HG03378 (cell line): ENCODE results near the gene FUT6.

ENCODE experiments used
- ATAC-seq: cut with Tn5 transposase; IDR thresholded peaks from one replicate; pipeline ENCODE4 v1.9.1; 2021; ENCODE audit warnings: mild to moderate bottlenecking, moderate library complexity; ENCODE audit not compliant: unreplicated experiment

The FUT6 gene

GRCh38 chr19:5827891-5828660 is 11.4 kb downstream of the FUT6 start:
- ATAC-seq: peak; percentile 56

DNA sequence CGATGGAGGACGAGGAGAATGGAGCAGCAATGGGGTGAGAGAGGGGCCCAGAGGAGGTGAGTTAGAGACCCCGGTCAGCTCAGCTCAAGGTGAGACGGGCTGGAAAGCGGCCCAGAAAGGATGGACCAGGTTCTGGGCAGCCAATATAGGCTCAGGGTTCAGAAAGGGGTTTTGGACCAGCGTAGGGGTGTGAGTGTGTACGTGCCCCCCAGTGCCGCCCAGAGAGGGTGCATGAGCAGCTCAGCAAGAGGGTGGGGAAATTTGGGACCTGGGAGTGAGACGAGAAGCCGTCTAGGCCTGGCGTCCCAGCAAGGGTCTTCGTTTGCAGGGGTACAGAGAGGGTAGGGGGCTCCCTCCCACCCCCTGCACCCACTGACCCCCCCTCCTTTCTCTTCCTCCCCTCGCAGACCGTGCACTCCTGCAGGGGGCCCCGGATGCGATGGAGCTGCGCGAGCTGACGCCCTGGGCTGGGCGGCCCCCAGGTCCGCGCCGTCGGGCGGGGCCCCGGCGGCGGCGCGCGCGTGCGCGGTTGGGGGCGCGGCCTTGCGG is 12.1 kb downstream of the FUT6 start:
- ATAC-seq: no peak

GRCh38 chr19:5826531-5827341 is 12.8 kb downstream of the FUT6 start:
- ATAC-seq: no peak

GRCh38 chr19:5825178-5825577 is 14.3 kb downstream of the FUT6 start:
- ATAC-seq: no peak

GRCh38 chr19:5824751-5825150 is 14.8 kb downstream of the FUT6 start:
- no peak for ATAC-seq

DNA sequence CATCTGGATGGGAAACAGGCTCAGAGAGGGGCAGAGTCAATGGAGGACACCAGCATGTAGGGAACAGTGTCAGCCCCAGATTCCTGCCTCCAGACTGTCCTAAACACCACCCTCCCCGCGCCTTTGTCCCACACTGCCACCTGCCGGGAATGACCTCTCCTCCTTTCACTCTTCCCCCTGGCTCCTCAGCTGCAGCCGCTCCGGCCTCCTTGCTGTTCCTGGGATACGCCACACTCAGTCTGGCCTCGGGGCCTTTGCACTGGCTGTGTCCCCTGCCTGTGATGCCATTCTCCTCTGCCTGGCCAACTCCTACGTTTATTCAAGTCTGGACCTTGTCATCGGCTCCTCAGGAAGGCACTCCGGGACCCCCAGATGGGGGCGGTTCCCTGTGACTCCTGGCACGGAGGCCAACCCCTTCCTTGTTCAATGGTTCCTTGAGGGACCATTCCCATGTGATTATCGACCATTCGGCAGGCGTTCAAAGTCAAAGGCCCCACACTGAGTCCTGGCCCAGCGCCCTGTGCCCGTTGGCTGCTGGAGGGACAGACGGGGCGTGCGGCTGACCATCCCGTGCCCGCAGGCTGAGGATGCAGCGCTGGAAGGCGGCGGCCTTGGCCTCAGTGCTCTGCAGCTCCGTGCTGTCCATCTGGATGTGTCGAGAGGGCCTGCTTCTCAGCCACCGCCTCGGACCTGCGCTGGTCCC is 15.8 kb downstream of the FUT6 start:
- no peak for ATAC-seq

- ATAC-seq: no peak
These were observed 17.2 kb downstream of the FUT6 start for GRCh38 chr19:5822181-5822844.

DNA sequence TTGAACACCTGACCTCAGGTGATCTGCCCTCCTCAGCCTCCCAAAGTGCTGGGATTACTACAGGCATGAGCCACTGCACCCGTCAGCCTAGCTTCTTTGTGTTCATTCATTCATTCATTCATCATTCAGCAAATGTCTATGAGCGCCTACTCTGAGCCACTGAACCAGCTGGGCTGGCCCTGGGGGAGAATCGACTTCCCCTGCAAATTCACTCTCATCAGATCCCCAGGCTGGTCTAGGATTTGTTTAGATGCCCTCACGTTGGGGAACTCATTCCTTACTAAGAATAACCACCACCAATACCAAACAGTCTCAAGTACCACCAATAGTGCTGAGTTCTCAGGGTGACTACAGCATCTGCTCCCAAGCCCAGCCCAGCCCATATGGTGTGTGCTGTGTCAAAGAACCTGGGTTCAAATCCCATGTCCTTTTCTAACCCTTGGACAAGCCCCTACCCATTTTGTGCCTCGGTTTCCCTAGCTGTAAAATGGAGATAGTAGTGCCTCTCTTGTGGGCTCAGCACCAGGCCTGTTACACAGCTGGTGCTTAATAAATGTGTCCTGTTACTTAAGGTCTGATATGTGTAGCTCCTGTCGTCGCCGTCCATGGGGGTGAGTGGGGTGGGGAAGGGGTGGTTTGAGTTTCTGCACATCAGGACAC is 17.9 kb downstream of the FUT6 start:
- no peak for ATAC-seq

GRCh38 chr19:5820785-5821184 is 18.7 kb downstream of the FUT6 start:
- no peak for ATAC-seq

DNA sequence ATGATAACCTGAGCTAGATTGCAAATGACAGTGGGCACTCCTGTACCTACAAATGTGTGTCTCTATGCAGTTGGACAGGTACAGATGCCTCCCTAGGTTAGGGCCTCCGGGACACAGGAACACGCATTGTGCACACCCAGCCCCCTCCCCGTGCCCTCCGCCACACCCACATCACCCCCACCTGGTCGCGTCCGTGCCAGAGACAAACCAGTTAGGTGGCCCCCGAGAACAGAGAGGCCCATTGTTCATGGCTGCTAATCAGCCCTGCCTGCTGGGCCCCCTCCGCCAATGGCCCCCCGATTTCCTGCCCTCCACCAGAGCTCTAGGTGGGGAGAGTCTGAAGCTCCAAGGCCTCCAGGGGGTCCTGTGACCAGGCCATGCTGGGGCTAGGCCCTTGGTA is 20.9 kb downstream of the FUT6 start:
- no peak for ATAC-seq

DNA sequence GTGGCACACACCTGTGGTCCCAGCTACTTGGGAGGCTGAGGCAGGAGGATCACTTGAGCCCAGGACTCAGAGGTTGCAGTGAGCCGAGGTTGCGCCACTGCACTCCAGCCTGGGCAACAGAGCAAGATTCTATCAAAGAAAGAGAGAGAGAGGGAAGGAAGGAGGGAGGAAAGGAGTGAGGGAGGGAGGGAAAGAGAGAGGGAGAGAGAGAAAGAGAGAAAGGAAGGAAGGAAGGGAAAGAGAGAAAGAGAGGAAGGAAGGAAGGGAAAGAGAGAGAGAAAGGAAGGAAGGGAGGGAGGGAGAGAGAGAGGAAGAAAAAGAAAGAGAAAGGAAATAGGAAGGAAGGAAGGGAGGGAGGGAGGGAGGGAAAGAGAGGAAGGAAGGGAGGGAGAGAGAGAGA is 22.3 kb downstream of the FUT6 start:
- no peak for ATAC-seq

- no peak for ATAC-seq
These were observed 24.7 kb downstream of the FUT6 start for GRCh38 chr19:5814852-5815246.

DNA sequence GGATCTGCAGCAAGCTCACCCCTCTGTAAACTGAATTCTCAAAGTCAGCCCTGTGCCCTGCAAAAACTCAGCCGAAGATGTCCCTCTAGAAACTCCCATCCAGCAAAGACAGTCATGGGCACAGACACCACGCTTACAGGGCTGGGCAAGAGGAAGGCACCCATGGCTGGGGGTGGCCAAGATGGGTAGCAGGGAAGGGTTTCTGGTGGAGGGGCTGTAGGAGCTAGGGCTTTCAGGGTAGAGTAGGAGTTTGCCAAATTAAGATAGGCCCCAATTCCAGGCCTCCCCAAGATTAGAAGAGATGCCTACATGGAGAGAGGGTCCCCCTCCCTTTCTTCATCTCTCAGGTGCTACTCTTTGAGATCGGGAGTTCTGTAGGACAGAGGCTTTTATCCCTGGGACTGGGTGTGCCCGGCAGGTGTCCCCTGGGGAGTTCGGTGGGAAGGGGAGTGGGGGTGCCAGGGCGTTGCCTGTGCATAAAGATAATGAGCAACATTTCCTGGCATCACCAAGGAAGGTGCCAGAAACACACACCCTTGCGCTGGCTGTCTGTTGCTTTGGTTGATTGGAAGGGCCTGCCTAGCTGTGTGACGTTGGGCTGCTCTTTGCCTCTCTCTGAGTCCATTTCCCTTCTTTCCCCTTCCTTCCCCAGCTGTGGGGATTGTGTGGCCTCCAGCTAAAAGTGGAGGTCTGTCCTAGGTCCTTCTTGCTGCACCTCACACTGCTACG is 25.2 kb downstream of the FUT6 start:
- ATAC-seq: no peak

- ATAC-seq: no peak
These were observed 28.4 kb downstream of the FUT6 start for GRCh38 chr19:5811117-5811516.

- no peak for ATAC-seq
These were observed 30.0 kb downstream of the FUT6 start for GRCh38 chr19:5809469-5809868.

DNA sequence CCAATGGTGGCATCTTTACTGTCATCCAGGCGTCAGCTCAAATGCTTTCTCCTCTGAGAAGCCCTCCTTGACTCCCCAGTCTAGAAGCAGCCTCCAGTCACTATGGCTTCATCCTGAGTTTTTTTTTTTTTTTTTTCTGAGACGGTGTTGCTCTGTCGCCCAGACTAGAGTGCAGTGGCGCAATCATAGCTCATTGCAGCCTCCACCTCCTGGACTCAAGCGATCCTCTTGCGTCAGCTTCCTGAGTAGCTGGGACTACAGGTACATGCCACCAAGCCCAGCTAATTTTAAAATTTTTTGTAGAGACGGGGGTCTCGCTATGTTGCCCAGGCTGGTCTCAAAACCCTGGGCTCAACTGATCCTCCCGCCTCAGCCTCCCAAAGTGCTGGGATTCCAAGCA is 30.4 kb downstream of the FUT6 start:
- no peak for ATAC-seq

- no peak for ATAC-seq
These were observed 31.2 kb downstream of the FUT6 start for GRCh38 chr19:5808120-5808816.

DNA sequence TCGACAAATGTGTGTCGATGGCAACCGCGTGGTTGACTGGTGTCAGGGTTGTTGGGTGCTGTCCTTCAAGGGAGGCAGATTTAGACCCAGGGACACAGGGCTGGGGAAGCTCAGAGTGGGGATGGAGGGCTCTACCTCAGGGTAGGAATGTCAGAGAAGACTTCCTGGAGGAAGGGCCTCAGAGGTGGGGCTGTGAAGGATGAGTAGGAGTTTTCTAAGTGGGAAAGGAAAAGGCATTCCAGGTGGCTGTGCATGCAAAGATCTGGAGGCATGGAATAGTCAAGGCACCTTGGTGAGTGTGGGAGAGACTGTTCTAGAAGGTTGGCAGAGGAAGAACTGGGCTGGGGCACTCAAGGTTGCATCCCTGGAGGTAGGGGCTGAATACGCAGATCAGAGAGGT is 32.6 kb downstream of the FUT6 start:
- no peak for ATAC-seq

GRCh38 chr19:5806133-5806489 is 33.4 kb downstream of the FUT6 start:
- no peak for ATAC-seq
